H9 (cell line): ENCODE data around the gene SLPI. TPM values are rescaled to one million over a fixed set of nuclear protein-coding genes. Genes with fewer than 3 reads are reported as not detected.

Experiments used
- DNase-seq: peaks from one replicate; pipeline ENCODE4 v3.0.0-alpha.2; 2017
- H2AFZ ChIP-seq: one replicate; pipeline ENCODE4 v1.6.1; 2013; ENCODE audit warnings: mild to moderate bottlenecking, low read length, control low read depth, moderate library complexity
- H2AK5ac ChIP-seq: 2 replicates; pipeline ENCODE4 v1.6.1; 2013; ENCODE audit warnings: low read length, control low read depth, mixed read lengths; ENCODE audit not compliant: insufficient read length
- H2BK120ac ChIP-seq: one replicate; pipeline ENCODE4 v1.6.1; 2013; ENCODE audit warnings: low read depth, mild to moderate bottlenecking, low read length, control low read depth, inconsistent platforms; ENCODE audit not compliant: poor library complexity, severe bottlenecking
- H2BK12ac ChIP-seq: 2 replicates; pipeline ENCODE4 v1.6.1; 2013; ENCODE audit warnings: low read length, control low read depth, mixed read lengths, low read depth; ENCODE audit not compliant: insufficient read length
- H2BK15ac ChIP-seq: 2 replicates; pipeline ENCODE4 v1.6.1; 2013; ENCODE audit warnings: low read depth, low read length, control low read depth
- H2BK20ac ChIP-seq: one replicate; pipeline ENCODE4 v1.6.1; 2013; ENCODE audit warnings: low read depth, mild to moderate bottlenecking, low read length, control low read depth, inconsistent platforms; ENCODE audit not compliant: poor library complexity, severe bottlenecking
- H2BK5ac ChIP-seq: 2 replicates; pipeline ENCODE4 v1.6.1; 2013; ENCODE audit warnings: low read length, control low read depth, mixed read lengths; ENCODE audit not compliant: insufficient read length
- H3K14ac ChIP-seq: 2 replicates; pipeline ENCODE4 v1.6.1; 2013; ENCODE audit warnings: low read length, control low read depth; ENCODE audit not compliant: insufficient read depth
- H3K18ac ChIP-seq: 2 replicates; pipeline ENCODE4 v1.6.1; 2013; ENCODE audit warnings: low read depth, mild to moderate bottlenecking, mixed read lengths, low read length, control low read depth; ENCODE audit not compliant: insufficient read length
- H3K23ac ChIP-seq: 2 replicates; pipeline ENCODE4 v1.6.1; 2013; ENCODE audit warnings: low read length, control low read depth, mixed read lengths, low read depth; ENCODE audit not compliant: insufficient read length
- H3K23me2 ChIP-seq: 2 replicates; pipeline ENCODE4 v1.6.1; 2013; ENCODE audit warnings: low read depth, mild to moderate bottlenecking, mixed read lengths, low read length, control low read depth; ENCODE audit not compliant: insufficient read length, poor library complexity, severe bottlenecking
- H3K27ac ChIP-seq: 2 replicates; pipeline ENCODE4 v1.5.1; 2013; ENCODE audit warnings: low read length, control low read depth, mixed read lengths, low read depth; ENCODE audit not compliant: insufficient read length
- H3K27me3 ChIP-seq: 2 replicates; pipeline ENCODE4 v1.6.1; 2013; ENCODE audit warnings: low read length, control low read depth, inconsistent platforms; ENCODE audit not compliant: insufficient read depth
- H3K4ac ChIP-seq: 2 replicates; pipeline ENCODE4 v1.6.1; 2013; ENCODE audit warnings: low read depth, mild to moderate bottlenecking, control low read depth, inconsistent platforms, low read length, moderate library complexity
- H3K4me1 ChIP-seq: 2 replicates; pipeline ENCODE4 v1.6.1; 2013; ENCODE audit warnings: low read length, control low read depth, inconsistent platforms; ENCODE audit not compliant: insufficient read depth
- H3K4me2 ChIP-seq: 2 replicates; pipeline ENCODE4 v1.6.1; 2013; ENCODE audit warnings: low read length, control low read depth, mixed read lengths; ENCODE audit not compliant: insufficient read length, insufficient read depth
- H3K56ac ChIP-seq: 2 replicates; pipeline ENCODE4 v1.6.1; 2013; ENCODE audit warnings: low read depth, mild to moderate bottlenecking, mixed read lengths, low read length, control low read depth; ENCODE audit not compliant: insufficient read length
- H3K79me1 ChIP-seq: 2 replicates; pipeline ENCODE4 v1.6.1; 2013; ENCODE audit warnings: low read depth, mild to moderate bottlenecking, moderate library complexity, low read length, control low read depth, inconsistent platforms; ENCODE audit not compliant: insufficient read depth, poor library complexity, severe bottlenecking
- H3K79me2 ChIP-seq: 2 replicates; pipeline ENCODE4 v1.6.1; 2013; ENCODE audit warnings: low read length, control low read depth, inconsistent platforms; ENCODE audit not compliant: insufficient read depth
- H3K9ac ChIP-seq: 2 replicates; pipeline ENCODE4 v1.6.1; 2013; ENCODE audit warnings: low read length, control low read depth, mixed read lengths; ENCODE audit not compliant: insufficient read length; ENCODE audit errors: extremely low read depth
- H3K9me3 ChIP-seq: one replicate; pipeline ENCODE4 v1.6.1; 2013; ENCODE audit warnings: low read depth, low read length, inconsistent platforms; ENCODE audit not compliant: control insufficient read depth
- H3T11ph ChIP-seq: one replicate; pipeline ENCODE4 v1.6.1; 2013; ENCODE audit warnings: mild to moderate bottlenecking, low read length, control low read depth, inconsistent platforms
- H4K20me1 ChIP-seq: one replicate; pipeline ENCODE4 v1.6.1; 2013; ENCODE audit not compliant: control insufficient read depth, insufficient read length, insufficient read depth
- H4K5ac ChIP-seq: 2 replicates; pipeline ENCODE4 v1.6.1; 2013; ENCODE audit warnings: low read depth, mild to moderate bottlenecking, mixed read lengths, low read length, control low read depth; ENCODE audit not compliant: insufficient read length
- H4K8ac ChIP-seq: replicated peaks from 2 replicates; pipeline ENCODE4 v1.6.1; 2013; ENCODE audit warnings: low read length, control low read depth, mixed read lengths, low read depth; ENCODE audit not compliant: insufficient read length
- H4K91ac ChIP-seq: 2 replicates; pipeline ENCODE4 v1.6.1; 2013; ENCODE audit warnings: low read depth, mild to moderate bottlenecking, moderate library complexity, mixed read lengths, low read length, control low read depth; ENCODE audit not compliant: insufficient read length
- H3K27ac Mint-ChIP-seq, 3 experiments: 2 replicates in 2 of 3; 3 replicates in 1 of 3; pipeline ENCODE4 v1.8.0; 2020 to 2021; ENCODE audit warnings: mixed read lengths in 3 of 3, mild to moderate bottlenecking in 1 of 3, moderate library complexity in 1 of 3
- H3K27me3 Mint-ChIP-seq: 2 replicates; pipeline ENCODE4 v1.8.0; 2021; ENCODE audit warnings: low read depth, mild to moderate bottlenecking, moderate library complexity, mixed read lengths
- H3K36me3 Mint-ChIP-seq, 3 experiments: 2 replicates in 2 of 3; 3 replicates in 1 of 3; pipeline ENCODE4 v1.8.0; 2020 to 2021; ENCODE audit warnings: low read depth in 3 of 3, mixed read lengths in 3 of 3; ENCODE audit not compliant: insufficient read depth in 1 of 3
- H3K4me1 Mint-ChIP-seq, 2 experiments: 2 replicates each; pipeline ENCODE4 v1.8.0; 2020; ENCODE audit warnings: mixed read lengths in 2 of 2
- H3K4me3 Mint-ChIP-seq, 2 experiments: 2 replicates in 1 of 2; 3 replicates in 1 of 2; pipeline ENCODE4 v1.8.0; 2020 to 2021; ENCODE audit warnings: mild to moderate bottlenecking in 2 of 2, mixed read lengths in 2 of 2, moderate library complexity in 1 of 2
- H3K9me3 Mint-ChIP-seq, 2 experiments: 2 replicates in 1 of 2; 3 replicates in 1 of 2; pipeline ENCODE4 v1.8.0; 2020; ENCODE audit warnings: mild to moderate bottlenecking in 2 of 2, mixed read lengths in 2 of 2, moderate library complexity in 1 of 2
- CTCF ChIP-seq: fragments of 200-600 bp; sonication (generic); conservative IDR thresholded peaks from 3 replicates; pipeline ENCODE4 v1.8.0; 2021; ENCODE audit warnings: antibody characterized with exemption, mild to moderate bottlenecking
- WGBS: extraction: QIAGEN DNeasy Blood & Tissue Kit; methylation state at CpG from one replicate; pipeline ENCODE4 v1.1.7; 2013; ENCODE audit warnings: missing lambda C conversion rate, low lambda C conversion rate, mixed read lengths; ENCODE audit not compliant: insufficient read length; ENCODE audit errors: extremely low coverage; 5-methylcytosine and 5-hydroxymethylcytosine counted together
- total RNA-seq: library from RNA; stranded (reverse); gene quantifications from 2 replicates; pipeline ENCODE4 v1.2.1, GENCODE V29; 2021

The SLPI gene
- total RNA-seq, 1 experiment from 2014 or later: not detected

GRCh38 chr20:45246109-45246508 lies 8.3 kb downstream of the SLPI start:
- Mint-ChIP-seq H3K27ac (no peak overlapping the region), H3K36me3 (no peaks in the 10 kb centered on the region), H3K27me3 (peaks cover 55% of the 10 kb centered on the region), H3K4me3 (no peak overlapping the region), H3K9me3 (no peaks in the 10 kb centered on the region), H3K4me1 (no peaks in the 10 kb centered on the region)
- H4K5ac ChIP-seq: no peak overlapping the region
- H3K79me1 ChIP-seq: no peaks in the 10 kb centered on the region
- H3K79me2 ChIP-seq: no peaks in the 10 kb centered on the region
- no CpG with 5 or more reads among the region's 6 CpGs for WGBS
- H3K14ac ChIP-seq: no peak overlapping the region
- no peak overlapping the region for H3K4ac ChIP-seq
- no peak overlapping the region for H3K27ac ChIP-seq
- no peaks in the 10 kb centered on the region for H3K9me3 ChIP-seq
- no peak overlapping the region for H3K9ac ChIP-seq
- no peaks in the 10 kb centered on the region for H3K4me1 ChIP-seq
- no peak overlapping the region for H2BK15ac ChIP-seq
- no peak overlapping the region for H3K4me2 ChIP-seq
- H4K91ac ChIP-seq: no peak overlapping the region
- no peak overlapping the region for H2BK5ac ChIP-seq
- H2BK12ac ChIP-seq: no peak overlapping the region
- H3K27me3 ChIP-seq: no peaks in the 10 kb centered on the region
- no peak overlapping the region for H3T11ph ChIP-seq
- H4K8ac ChIP-seq: no peak overlapping the region
- no peak overlapping the region for H3K18ac ChIP-seq
- no peak overlapping the region for H2BK120ac ChIP-seq
- DNase-seq: no peak
- H3K56ac ChIP-seq: no peak overlapping the region
- no peak overlapping the region for H2AFZ ChIP-seq
- H3K23ac ChIP-seq: no peak overlapping the region
- H4K20me1 ChIP-seq: no peaks in the 10 kb centered on the region
- TF ChIP-seq CTCF: no peak
- no peak overlapping the region for H2AK5ac ChIP-seq
- H3K23me2 ChIP-seq: no peaks in the 10 kb centered on the region
- no peak overlapping the region for H2BK20ac ChIP-seq
